ENCODE results near the gene WDR3.

- TF ChIP-seq CTCF (IDR thresholded peaks at IDR 0.05) (no peak), POLR2A (IDR thresholded peaks at IDR 0.05) (no peak), POLR2AphosphoS5 (IDR thresholded peaks at IDR 0.05) (no peak)
These were observed 83.8 kb downstream of the WDR3 start for GRCh38 chr1:118013336-118013735.

Data from transverse colon (tissue), 4 donors.